WTC11 (cell line): Measurements from ENCODE around the gene CPEB3. TPM values are rescaled to one million over a fixed set of nuclear protein-coding genes. Genes with fewer than 3 reads are reported as not detected.

Experiments
- ATAC-seq: fragments of 200-7000 bp; cut with Tn5 transposase; 2 replicates; pipeline ENCODE4 v1.10.0; 2021; ENCODE audit warnings: mild to moderate bottlenecking, moderate library complexity
- CTCF ChIA-PET: fragments of 300-600 bp; sonication (Branson Sonifier 250); formaldehyde crosslinking; loops from one replicate; lab custom pipeline; 2021; ENCODE audit warnings: antibody characterized with exemption; lab: Charles Lee
- POLR2A ChIA-PET: fragments of 350-600 bp; sonication (Branson Sonifier 250); formaldehyde crosslinking; loops from one replicate; lab custom pipeline; 2021; ENCODE audit warnings: antibody characterized with exemption; lab: Charles Lee
- DNase-seq: peaks from one replicate; pipeline ENCODE4 v3.0.0; 2021; ENCODE audit warnings: low spot score
- H3K27ac Mint-ChIP-seq: 2 replicates; pipeline ENCODE4 v1.8.0; 2021; ENCODE audit warnings: mixed read lengths
- H3K27me3 Mint-ChIP-seq: 2 replicates; pipeline ENCODE4 v1.8.0; 2021; ENCODE audit warnings: low read depth, mild to moderate bottlenecking, moderate library complexity, mixed read lengths
- H3K36me3 Mint-ChIP-seq: 2 replicates; pipeline ENCODE4 v1.8.0; 2021; ENCODE audit warnings: mixed read lengths
- H3K4me1 Mint-ChIP-seq: 2 replicates; pipeline ENCODE4 v1.8.0; 2022; ENCODE audit warnings: mixed read lengths
- H3K4me3 Mint-ChIP-seq: 2 replicates; pipeline ENCODE4 v1.8.0; 2021; ENCODE audit warnings: mild to moderate bottlenecking, moderate library complexity, mixed read lengths
- H3K9me3 Mint-ChIP-seq: 2 replicates; pipeline ENCODE4 v1.8.0; 2021; ENCODE audit warnings: mixed read lengths
- AFF4 ChIP-seq: sonication (generic); formaldehyde crosslinking; IDR thresholded peaks from 2 replicates; pipeline ENCODE4 v1.8.1; 2023; ENCODE audit warnings: mild to moderate bottlenecking, missing genetic modification reagents, borderline replicate concordance
- ARID4B ChIP-seq: sonication (generic); formaldehyde crosslinking; IDR thresholded peaks from 2 replicates; pipeline ENCODE4 v1.8.0; 2023; ENCODE audit warnings: missing genetic modification reagents, mild to moderate bottlenecking, borderline replicate concordance
- CTCF ChIP-seq: fragments of 200-600 bp; IDR thresholded peaks from 2 replicates; pipeline ENCODE4 v1.8.0; 2022; ENCODE audit warnings: antibody characterized with exemption
- E2F1 ChIP-seq: sonication (generic); formaldehyde crosslinking; IDR thresholded peaks from 2 replicates; pipeline ENCODE4 v1.8.0; 2022; ENCODE audit warnings: mild to moderate bottlenecking, missing genetic modification reagents
- ETV6 ChIP-seq: sonication (generic); formaldehyde crosslinking; IDR thresholded peaks from 2 replicates; pipeline ENCODE4 v1.8.1; 2022; ENCODE audit warnings: mild to moderate bottlenecking, missing genetic modification reagents
- IRF2 ChIP-seq: sonication (generic); formaldehyde crosslinking; IDR thresholded peaks from 2 replicates; pipeline ENCODE4 v1.8.0; 2022; ENCODE audit warnings: low read depth, missing genetic modification reagents, borderline replicate concordance
- MAX ChIP-seq: sonication (generic); formaldehyde crosslinking; IDR thresholded peaks from 2 replicates; pipeline ENCODE4 v1.8.0; 2022; ENCODE audit warnings: mild to moderate bottlenecking, missing genetic modification reagents
- NFE2L1 ChIP-seq: sonication (generic); formaldehyde crosslinking; IDR thresholded peaks from 2 replicates; pipeline ENCODE4 v1.8.1; 2023; ENCODE audit warnings: missing genetic modification reagents
- STAT6 ChIP-seq: sonication (generic); formaldehyde crosslinking; conservative IDR thresholded peaks from 2 replicates; pipeline ENCODE4 v1.8.1; 2023; ENCODE audit warnings: mild to moderate bottlenecking, low read depth, missing genetic modification reagents, moderate library complexity
- TEAD4 ChIP-seq: sonication (generic); formaldehyde crosslinking; IDR thresholded peaks from 2 replicates; pipeline ENCODE4 v1.8.0; 2022; ENCODE audit warnings: mild to moderate bottlenecking, missing genetic modification reagents
- USF1 ChIP-seq: sonication (generic); formaldehyde crosslinking; IDR thresholded peaks from 2 replicates; pipeline ENCODE4 v1.8.0; 2022; ENCODE audit warnings: mild to moderate bottlenecking, missing genetic modification reagents
- USF2 ChIP-seq: sonication (generic); formaldehyde crosslinking; IDR thresholded peaks from 2 replicates; pipeline ENCODE4 v1.8.1; 2023; ENCODE audit warnings: mild to moderate bottlenecking, missing genetic modification reagents, moderate library complexity
- ZMAT4 ChIP-seq: fragments of 250-450 bp; sonication (Bioruptor Pico); IDR thresholded peaks from 2 replicates; pipeline ENCODE4 v1.9.0; 2021; ENCODE audit warnings: mild to moderate bottlenecking
- ZNF532 ChIP-seq: fragments of 250-450 bp; sonication (Bioruptor Pico); IDR thresholded peaks from 2 replicates; pipeline ENCODE4 v1.9.0; 2021; ENCODE audit warnings: mild to moderate bottlenecking, borderline replicate concordance
- total RNA-seq: library from RNA; stranded (reverse); gene quantifications from 3 replicates; pipeline ENCODE4 v1.2.3, GENCODE V29; 2021

CPEB3 gene
- total RNA-seq, 1 experiment from 2014 or later = 2.4 TPM

- POLR2A ChIA-PET = interaction anchor here (1.2 to 2.1 kb wide), 2 partner anchors 20 to 52 kb away, joined by 3 to 8 read pairs; partner anchors contain the start of genes CPEB3 and MARCHF5
- peak; percentile 6 for ATAC-seq
- H3K36me3 Mint-ChIP-seq = no peaks in the 10 kb centered on the region
- DNase-seq = no peak
- peak overlapping the region; percentile 91 for H3K4me3 Mint-ChIP-seq
- CTCF ChIA-PET = interaction anchor here (1.0 kb wide), 2 partner anchors 22 to 56 kb away, joined by 3 read pairs; no protein-coding TSS in a partner anchor
- peaks cover 40% of the 10 kb centered on the region for H3K27me3 Mint-ChIP-seq
- H3K27ac Mint-ChIP-seq = no peak overlapping the region
- H3K9me3 Mint-ChIP-seq = no peaks in the 10 kb centered on the region
- H3K4me1 Mint-ChIP-seq = peaks cover 36% of the 10 kb centered on the region
- no peak for TF ChIP-seq AFF4 (CRISPR knock-in tag)
- no peak for TF ChIP-seq CTCF
- TF ChIP-seq NFE2L1 = no peak
- no peak for TF ChIP-seq USF2 (CRISPR knock-in tag)
- peak; percentile 75; the same call in 1 of the 2 replicates for TF ChIP-seq MAX (CRISPR knock-in tag)
- TF ChIP-seq IRF2 (CRISPR knock-in tag) = no peak
- no peak for TF ChIP-seq ZNF532 (CRISPR knock-in tag)
- 0 out of 2 replicates have a peak, but pooled peaks have one; percentile 36 for TF ChIP-seq ARID4B (CRISPR knock-in tag)
- 0 out of 2 replicates have a peak, but pooled peaks have one; percentile 26 for TF ChIP-seq TEAD4 (CRISPR knock-in tag)
- no peak for TF ChIP-seq STAT6 (CRISPR knock-in tag)
- TF ChIP-seq USF1 (CRISPR knock-in tag) = no peak
- no peak for TF ChIP-seq E2F1 (CRISPR knock-in tag)
- TF ChIP-seq ZMAT4 (CRISPR knock-in tag) = no peak
- no peak for TF ChIP-seq ETV6 (CRISPR knock-in tag)
These were observed 51.7 kb downstream of the CPEB3 start for GRCh38 chr10:92239151-92239599.
